Measurements from ENCODE around the gene NINJ2. TPM values are rescaled to one million over a fixed set of nuclear protein-coding genes. Genes with fewer than 3 reads are reported as not detected.

Gene NINJ2
- total RNA-seq, 1 donor from 2014 or later: not detected

DNA sequence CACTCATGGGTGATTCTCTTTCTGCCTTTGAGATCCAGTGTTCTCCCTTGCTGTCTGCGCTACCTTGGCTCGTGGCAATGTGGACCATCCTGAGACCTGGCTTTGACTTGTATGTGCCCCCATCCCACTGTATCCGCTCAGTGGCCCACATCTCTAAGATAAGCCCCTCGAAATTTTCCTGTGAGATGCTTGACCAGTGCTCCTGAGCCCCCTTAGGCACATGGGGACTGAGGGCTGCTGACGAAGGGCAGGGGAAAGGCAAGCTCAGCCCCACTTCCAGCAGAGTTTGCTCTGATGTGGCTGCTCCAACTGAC is 1.5 kb upstream of the NINJ2 start:
- Mint-ChIP-seq H3K27me3 (ENCODE audit: low read depth, unreplicated experiment) (peaks cover 15% of the 10 kb centered on the region), H3K4me3 (ENCODE audit: unreplicated experiment) (no peak overlapping the region), H3K4me1 (ENCODE audit: low read depth, unreplicated experiment) (peaks cover 20% of the 10 kb centered on the region), H3K36me3 (ENCODE audit: low read depth, unreplicated experiment) (no peaks in the 10 kb centered on the region), H3K9me3 (ENCODE audit: unreplicated experiment) (no peaks in the 10 kb centered on the region), H3K27ac (ENCODE audit: unreplicated experiment) (no peak overlapping the region)
- Histone ChIP-seq H3K79me2 (ENCODE audit: insufficient read depth, low read length) (no peaks in the 10 kb centered on the region), H3K27ac (ENCODE audit: low read depth, low read length) (no peak overlapping the region), H3K27me3 (ENCODE audit: insufficient read depth, low read length) (peaks cover 4% of the 10 kb centered on the region), H4K20me1 (ENCODE audit: insufficient read depth, low read length) (no peaks in the 10 kb centered on the region), H3K4me3 (ENCODE audit: insufficient read depth, low read depth, low read length) (no peak overlapping the region), H3K9ac (ENCODE audit: low read length) (no peak overlapping the region), H3K4me2 (ENCODE audit: low read length) (no peak overlapping the region), H2AFZ (ENCODE audit: low read depth, low read length) (no peak overlapping the region), H3K9me3 (ENCODE audit: insufficient read depth, low read depth, low read length) (no peaks in the 10 kb centered on the region), H3K4me1 (ENCODE audit: insufficient read depth, low read length) (peaks cover 11% of the 10 kb centered on the region), H3K36me3 (ENCODE audit: insufficient read depth, low read length) (no peaks in the 10 kb centered on the region)
- DNase-seq (ENCODE audit: low read depth) (no peak), FAIRE-seq (no peak)
- TF ChIP-seq EZH2 (IDR thresholded peaks at IDR 0.05; ENCODE audit: insufficient read depth, low read length) (no peak), CTCF (IDR thresholded peaks at IDR 0.05; ENCODE audit: insufficient read depth, low read depth, low read length) (no peak)

GRCh38 chr12:664075-664778 is 982 bp upstream of the NINJ2 start:
- Histone ChIP-seq H3K4me1 (ENCODE audit: insufficient read depth, low read length) (peaks cover 11% of the 10 kb centered on the region), H3K9me3 (ENCODE audit: insufficient read depth, low read depth, low read length) (no peaks in the 10 kb centered on the region), H3K36me3 (ENCODE audit: insufficient read depth, low read length) (no peaks in the 10 kb centered on the region), H3K27me3 (ENCODE audit: insufficient read depth, low read length) (peaks cover 4% of the 10 kb centered on the region), H3K9ac (ENCODE audit: low read length) (no peak overlapping the region), H4K20me1 (ENCODE audit: insufficient read depth, low read length) (no peaks in the 10 kb centered on the region), H3K27ac (ENCODE audit: low read depth, low read length) (no peak overlapping the region), H3K79me2 (ENCODE audit: insufficient read depth, low read length) (no peaks in the 10 kb centered on the region), H2AFZ (ENCODE audit: low read depth, low read length) (no peak overlapping the region), H3K4me3 (ENCODE audit: insufficient read depth, low read depth, low read length) (no peak overlapping the region), H3K4me2 (ENCODE audit: low read length) (no peak overlapping the region)
- no peak for DNase-seq (ENCODE audit: low read depth)
- no peaks in the 10 kb centered on the region for H3K9me3 Mint-ChIP-seq (ENCODE audit: unreplicated experiment)
- H3K27ac Mint-ChIP-seq (ENCODE audit: unreplicated experiment): no peak overlapping the region
- FAIRE-seq: no peak
- H3K36me3 Mint-ChIP-seq (ENCODE audit: low read depth, unreplicated experiment): no peaks in the 10 kb centered on the region
- peaks cover 20% of the 10 kb centered on the region for H3K4me1 Mint-ChIP-seq (ENCODE audit: low read depth, unreplicated experiment)
- H3K27me3 Mint-ChIP-seq (ENCODE audit: low read depth, unreplicated experiment): peaks cover 15% of the 10 kb centered on the region
- H3K4me3 Mint-ChIP-seq (ENCODE audit: unreplicated experiment): no peak overlapping the region
- TF ChIP-seq CTCF (IDR thresholded peaks at IDR 0.05; ENCODE audit: insufficient read depth, low read depth, low read length): no peak
- no peak for TF ChIP-seq EZH2 (IDR thresholded peaks at IDR 0.05; ENCODE audit: insufficient read depth, low read length)

DNA sequence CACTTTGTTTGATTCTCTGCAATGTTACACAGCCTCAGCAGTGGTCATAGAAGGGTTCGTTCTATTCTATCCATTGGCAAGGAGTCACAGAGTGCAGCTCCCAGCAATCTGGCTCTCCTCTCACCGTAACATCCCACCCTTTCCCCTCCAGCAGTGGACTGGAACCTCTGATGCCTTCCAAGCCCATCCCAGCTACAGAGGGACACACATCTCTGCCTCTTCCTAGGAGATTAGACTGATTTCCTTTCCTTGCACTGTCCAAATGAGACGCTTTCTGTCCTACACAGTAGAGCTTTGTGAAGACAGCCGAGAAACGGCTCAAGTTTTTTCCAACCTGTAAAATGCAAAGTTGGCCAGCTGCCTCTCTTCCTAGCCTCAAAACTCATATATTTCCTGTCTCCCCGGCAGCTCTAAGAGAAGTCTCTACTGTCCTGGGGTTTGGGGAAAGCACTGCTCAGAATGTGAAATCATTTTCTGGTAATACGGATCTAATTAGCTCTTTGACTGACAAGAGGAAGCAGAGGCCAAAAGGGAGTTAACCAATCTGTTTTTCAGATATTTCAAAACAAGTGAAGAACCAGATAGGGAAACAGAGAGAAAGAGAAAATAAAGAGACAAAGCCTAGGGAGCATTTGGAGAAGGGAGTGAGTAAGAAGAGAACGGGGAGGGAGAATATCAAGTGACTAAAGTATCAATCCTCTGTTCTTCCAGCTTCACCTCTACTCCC is 516 bp downstream of the NINJ2 start:
- TF ChIP-seq EZH2 (IDR thresholded peaks at IDR 0.05; ENCODE audit: insufficient read depth, low read length) (no peak), CTCF (IDR thresholded peaks at IDR 0.05; ENCODE audit: insufficient read depth, low read depth, low read length) (no peak)
- H3K4me3 Mint-ChIP-seq (ENCODE audit: unreplicated experiment): peak overlapping the region; percentile 3
- peak; percentile 5 for DNase-seq (ENCODE audit: low read depth)
- H3K9me3 Mint-ChIP-seq (ENCODE audit: unreplicated experiment): no peaks in the 10 kb centered on the region
- Histone ChIP-seq H3K36me3 (ENCODE audit: insufficient read depth, low read length) (no peaks in the 10 kb centered on the region), H3K79me2 (ENCODE audit: insufficient read depth, low read length) (no peaks in the 10 kb centered on the region), H2AFZ (ENCODE audit: low read depth, low read length) (peak overlapping the region; percentile 16), H3K4me2 (ENCODE audit: low read length) (peak overlapping the region; percentile 66), H3K27me3 (ENCODE audit: insufficient read depth, low read length) (peaks cover 4% of the 10 kb centered on the region), H3K4me3 (ENCODE audit: insufficient read depth, low read depth, low read length) (no peak overlapping the region), H4K20me1 (ENCODE audit: insufficient read depth, low read length) (no peaks in the 10 kb centered on the region), H3K9ac (ENCODE audit: low read length) (no peak overlapping the region), H3K9me3 (ENCODE audit: insufficient read depth, low read depth, low read length) (no peaks in the 10 kb centered on the region), H3K4me1 (ENCODE audit: insufficient read depth, low read length) (peaks cover 11% of the 10 kb centered on the region), H3K27ac (ENCODE audit: low read depth, low read length) (no peak overlapping the region)
- no peak overlapping the region for H3K27ac Mint-ChIP-seq (ENCODE audit: unreplicated experiment)
- H3K36me3 Mint-ChIP-seq (ENCODE audit: low read depth, unreplicated experiment): no peaks in the 10 kb centered on the region
- peak; percentile 41 for FAIRE-seq
- peaks cover 20% of the 10 kb centered on the region for H3K4me1 Mint-ChIP-seq (ENCODE audit: low read depth, unreplicated experiment)
- peaks cover 15% of the 10 kb centered on the region for H3K27me3 Mint-ChIP-seq (ENCODE audit: low read depth, unreplicated experiment)

Data from astrocyte (in vitro differentiated cells and primary cell).